ENCODE results near the gene ADPRH. TPM values are rescaled to one million over a fixed set of nuclear protein-coding genes. Genes with fewer than 3 reads are reported as not detected.

ADPRH gene
- polyA plus RNA-seq, 2 of the 4 experiments (the other 2 are of a cell fraction) = 3.7 to 3.8 TPM

- peak in 1 of 2 experiments; percentile 19 for DNase-seq (ENCODE audit: low read depth in 1 of 2, low spot score in 1 of 2)
- Histone ChIP-seq H3K9me3 (no peaks in the 10 kb centered on the region), H3K27ac (peak within 1 kb of the TSS in 1 of 2 experiments; percentile 53; a peak in 2 of 6 replicates), H3K4me3 (no peak within 1 kb of the TSS), H3K4me2 (peak within 1 kb of the TSS; percentile 30), H3K4me1 (peaks cover 8% of the 10 kb centered on the region; the same call in 2 of the 3 replicates)
- ATAC-seq = no peak
- POLR2A ChIA-PET = no interaction called here
- FAIRE-seq = no peak
- 55% methylated on average over 7 of the region's 7 CpGs for WGBS (ENCODE audit: missing lambda C conversion rate)
- CTCF ChIA-PET = no interaction called here
- TF ChIP-seq ZSCAN20 (CRISPR knock-in tag; IDR thresholded peaks at IDR 0.05) = no peak
- no peak for TF ChIP-seq CEBPB (IDR thresholded peaks at IDR 0.05)
- TF ChIP-seq MAZ (IDR thresholded peaks at IDR 0.05; ENCODE audit: borderline replicate concordance, low read depth, low read length) = no peak
- no peak for TF ChIP-seq SMC3 (IDR thresholded peaks at IDR 0.05)
- no peak for TF ChIP-seq ESRRA (IDR thresholded peaks at IDR 0.05; ENCODE audit: borderline replicate concordance, low read length)
- no peak for TF ChIP-seq EHF (CRISPR knock-in tag; IDR thresholded peaks at IDR 0.05)
- TF ChIP-seq HOXB13 (CRISPR knock-in tag; IDR thresholded peaks at IDR 0.05; ENCODE audit: low read depth) = no peak
- no peak for TF ChIP-seq HES2 (IDR thresholded peaks at IDR 0.05)
- TF ChIP-seq CHD2 (IDR thresholded peaks at IDR 0.05; ENCODE audit: low read length, partially characterized antibody) = no peak
- no peak for TF ChIP-seq TFCP2L1 (CRISPR knock-in tag; IDR thresholded peaks at IDR 0.05)
- no peak for TF ChIP-seq ZFP36 (IDR thresholded peaks at IDR 0.05; ENCODE audit: borderline replicate concordance, partially characterized antibody)
- no peak for TF ChIP-seq ZNF302 (CRISPR knock-in tag; IDR thresholded peaks at IDR 0.05)
- no peak for TF ChIP-seq FOSL2 (IDR thresholded peaks at IDR 0.05)
- TF ChIP-seq FOSL2 (CRISPR knock-in tag; IDR thresholded peaks at IDR 0.05) = no peak
- TF ChIP-seq EHMT2 (IDR thresholded peaks at IDR 0.05; ENCODE audit: low read depth) = no peak
- TF ChIP-seq POLR2AphosphoS2 (conservative IDR thresholded peaks at IDR 0.05; ENCODE audit: low read length) = no peak
- no peak for TF ChIP-seq RFX5 (IDR thresholded peaks at IDR 0.05)
- no peak for TF ChIP-seq TP53 (CRISPR knock-in tag; IDR thresholded peaks at IDR 0.05)
- TF ChIP-seq REST (IDR thresholded peaks at IDR 0.05) = no peak
- no peak for TF ChIP-seq FOXS1 (CRISPR knock-in tag; IDR thresholded peaks at IDR 0.05)
These were observed 18.4 kb downstream of the ADPRH start, which contains the start of gene PLA1A for GRCh38 chr3:119597548-119598288. PLA1A (plus strand) TSS chr3:119597885; CDS start chr3:119597914, 29 bp downstream.

GRCh38 chr3:119598410-119599098, 19.3 kb downstream of the ADPRH start:
- DNase-seq (ENCODE audit: low read depth in 1 of 2, low spot score in 1 of 2) (no peak), ATAC-seq (no peak), FAIRE-seq (no peak)
- TF ChIP-seq JUN (IDR thresholded peaks at IDR 0.05) (no peak), HES2 (IDR thresholded peaks at IDR 0.05) (no peak), JUNB (IDR thresholded peaks at IDR 0.05) (no peak)
- Histone ChIP-seq H3K4me3 (no peak overlapping the region), H3K27ac (no peak overlapping the region), H3K4me2 (no peak overlapping the region), H3K4me1 (peaks cover 8% of the 10 kb centered on the region; the same call in 2 of the 3 replicates), H3K9me3 (no peaks in the 10 kb centered on the region)
- CTCF ChIA-PET = interaction anchor here (0.8 kb wide), 1 partner anchor 85 kb away, joined by 3 read pairs; no protein-coding TSS in a partner anchor
- POLR2A ChIA-PET = interaction anchor here (1.6 kb wide), 1 partner anchor 135 kb away, joined by 3 read pairs; the partner anchor contains the start of gene TMEM39A
- 93% methylated on average over 1 of the region's 1 CpG for WGBS (ENCODE audit: missing lambda C conversion rate)

Measured in A549 (cell line).